T47D (cell line): ENCODE data around the gene CNTN4.

ENCODE experiments used
- DNase-seq, 2 experiments: peaks; one replicate each; pipeline versions ENCODE4 v3.0.0 to v3.0.0-alpha.2; 2011 to 2012; ENCODE audit warnings: low read depth in 1 of 2, low spot score in 1 of 2
- JUND ChIP-seq: IDR thresholded peaks from 2 replicates; pipeline ENCODE4 v1.6.1; 2012; ENCODE audit warnings: low read depth
- in situ Hi-C: cut with HindIII; loops from 2 replicates; pipeline ENCODE4 v1.10.0; 2016; ENCODE audit warnings: low sequenced_read_pairs, low pct_unique_long_range_greater_than_20kb

Gene CNTN4

DNA sequence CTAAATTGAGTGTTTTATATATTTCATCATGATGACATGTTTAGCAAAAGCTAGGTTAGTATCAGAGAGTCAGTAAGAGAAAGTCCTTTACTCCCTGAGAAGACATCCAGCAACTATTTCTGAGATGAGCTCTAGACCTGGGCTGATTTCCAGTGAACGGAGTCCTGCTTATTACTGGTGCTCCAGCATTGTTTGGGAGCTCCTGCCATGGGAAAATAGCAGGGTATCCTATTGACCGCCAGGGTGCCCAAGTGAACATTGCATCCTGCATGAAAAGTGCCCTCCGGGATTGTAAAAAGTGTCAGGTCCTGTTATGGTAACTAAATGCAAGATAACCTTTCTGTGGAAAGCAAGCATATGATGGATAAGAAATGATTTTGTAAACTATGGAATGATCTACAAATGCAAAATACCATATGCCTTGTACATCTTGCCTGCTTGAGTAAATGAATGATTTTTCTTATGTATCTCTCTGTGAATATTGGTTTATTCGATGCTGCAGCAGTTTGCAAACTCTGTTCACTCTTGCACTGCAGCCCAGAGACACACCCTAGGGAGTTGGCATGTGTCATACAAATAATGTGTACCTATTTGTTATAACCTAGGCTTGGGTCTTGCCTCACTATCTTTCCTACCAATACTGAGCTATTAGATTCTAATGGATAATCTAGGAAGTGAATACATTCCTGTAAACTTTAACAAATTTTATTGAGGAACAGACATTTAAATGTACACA lies 914.8 kb downstream of the CNTN4 start:
- in situ Hi-C loops: no loop called here
- no peak for TF ChIP-seq JUND
- peak in 1 of 2 experiments; percentile 25 for DNase-seq

DNA sequence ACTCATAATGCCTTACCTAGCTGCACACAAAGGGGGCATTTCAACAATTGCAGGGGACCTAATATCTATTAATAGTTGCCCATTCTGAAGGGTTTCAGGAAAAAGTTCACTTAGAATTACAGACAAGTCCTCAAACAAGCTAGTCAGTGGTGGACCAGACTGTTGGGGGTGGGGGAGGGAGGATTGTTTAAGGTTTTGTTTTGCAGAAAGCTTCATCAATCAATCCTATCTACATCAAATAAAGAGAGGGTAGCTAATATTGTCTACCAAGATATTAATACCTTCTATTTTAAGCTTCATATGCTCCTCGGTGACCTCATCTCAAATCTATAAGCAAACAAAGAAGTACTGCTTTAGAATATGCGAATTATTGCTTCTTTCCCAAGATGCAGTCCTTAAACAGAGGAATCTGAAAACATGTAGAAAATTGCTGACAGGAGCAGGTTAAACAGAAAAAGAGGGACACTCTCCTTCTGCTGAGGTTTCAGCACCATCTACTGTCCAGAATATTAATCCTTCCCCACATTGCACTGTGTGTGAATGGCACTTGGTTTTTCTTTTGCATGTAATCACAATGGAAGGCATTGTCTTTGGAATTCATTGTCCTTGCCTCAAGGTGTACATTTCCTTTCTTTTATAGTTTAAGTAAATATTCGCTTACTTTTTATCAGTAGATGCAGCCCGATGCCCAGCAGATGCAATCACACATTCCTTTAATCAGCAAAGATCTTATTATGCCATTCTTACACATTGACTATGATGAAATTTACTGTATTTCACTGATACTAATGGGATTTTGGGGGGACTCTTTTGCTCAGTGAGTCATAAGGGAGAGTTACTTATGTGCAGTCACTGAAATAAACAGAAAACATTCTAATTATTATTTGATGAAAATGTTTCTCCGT lies 916.8 kb downstream of the CNTN4 start:
- in situ Hi-C loops: no loop called here
- TF ChIP-seq JUND: no peak
- peak; percentile 18 to 75 for DNase-seq

DNA sequence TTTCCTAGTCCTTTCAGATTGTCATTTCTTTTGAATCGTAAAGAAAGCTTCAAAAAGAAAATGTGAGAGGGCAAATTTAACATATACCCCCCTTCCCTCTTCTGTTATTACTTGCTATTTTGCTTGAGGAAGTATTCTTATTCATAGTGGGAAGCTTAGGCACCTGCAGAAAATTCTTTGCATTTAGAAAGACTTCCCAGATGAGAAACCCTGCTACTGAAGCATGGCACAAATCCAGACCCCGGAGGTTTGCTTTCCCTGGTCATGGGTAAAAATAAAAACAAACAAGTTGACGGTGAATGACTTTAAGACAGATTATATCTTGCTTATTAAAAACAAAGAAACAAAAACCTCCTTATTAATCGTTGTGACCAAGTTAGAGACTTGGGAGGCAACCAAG lies 917.6 kb downstream of the CNTN4 start:
- in situ Hi-C loops: no loop called here
- no peak for TF ChIP-seq JUND
- no peak for DNase-seq

DNA sequence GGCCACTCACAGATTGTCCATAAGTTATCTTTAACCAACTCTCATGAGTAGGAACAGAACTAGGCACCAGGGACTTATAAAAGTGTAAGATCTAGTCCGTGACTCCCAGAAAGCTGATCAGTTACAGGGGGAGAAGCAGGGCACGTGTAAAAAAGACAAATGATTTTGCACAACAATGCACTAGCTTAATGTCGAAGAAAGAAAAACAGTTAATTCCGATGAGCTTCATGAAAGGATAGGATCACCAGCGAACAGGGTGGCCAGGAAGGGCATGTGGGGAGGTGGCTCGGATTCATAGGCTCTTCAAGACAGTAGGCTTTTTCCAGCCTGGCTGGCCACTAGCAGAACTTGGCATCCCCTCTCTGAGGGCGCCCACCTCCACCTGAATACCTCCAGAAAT lies 921.5 kb downstream of the CNTN4 start:
- DNase-seq: no peak
- in situ Hi-C loops: no loop called here
- no peak for TF ChIP-seq JUND

DNA sequence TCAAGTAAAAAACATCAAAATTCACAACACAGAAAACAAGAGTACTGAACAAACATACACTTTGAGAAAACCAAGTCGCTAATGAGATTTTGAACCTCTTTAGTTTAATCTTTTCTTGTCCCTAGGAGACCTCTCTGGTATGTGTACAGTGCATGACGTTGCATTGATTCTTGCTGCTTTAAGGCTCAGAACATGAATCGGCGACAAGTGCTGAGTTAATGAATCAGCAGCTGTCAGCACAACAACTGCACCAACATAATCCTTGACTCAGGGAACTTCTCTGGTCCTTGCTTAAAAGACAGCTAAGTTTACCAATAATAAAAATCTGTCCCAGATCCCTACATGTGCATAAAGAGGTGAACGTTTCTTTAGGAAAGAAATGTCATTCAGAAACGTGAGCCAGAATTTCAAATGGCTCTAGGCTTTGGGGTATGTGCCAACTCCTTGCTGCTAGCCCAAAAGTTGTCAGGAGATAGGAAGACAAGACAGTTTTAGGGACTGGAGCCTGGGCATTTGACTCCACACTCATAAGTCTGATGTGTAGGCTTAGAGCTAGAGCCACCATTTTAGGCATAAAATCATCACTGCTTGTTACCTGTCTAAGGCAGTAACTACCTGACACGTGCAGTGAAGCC lies 924.6 kb downstream of the CNTN4 start:
- TF ChIP-seq JUND: no peak
- DNase-seq: no peak
- in situ Hi-C loops: no loop called here

DNA sequence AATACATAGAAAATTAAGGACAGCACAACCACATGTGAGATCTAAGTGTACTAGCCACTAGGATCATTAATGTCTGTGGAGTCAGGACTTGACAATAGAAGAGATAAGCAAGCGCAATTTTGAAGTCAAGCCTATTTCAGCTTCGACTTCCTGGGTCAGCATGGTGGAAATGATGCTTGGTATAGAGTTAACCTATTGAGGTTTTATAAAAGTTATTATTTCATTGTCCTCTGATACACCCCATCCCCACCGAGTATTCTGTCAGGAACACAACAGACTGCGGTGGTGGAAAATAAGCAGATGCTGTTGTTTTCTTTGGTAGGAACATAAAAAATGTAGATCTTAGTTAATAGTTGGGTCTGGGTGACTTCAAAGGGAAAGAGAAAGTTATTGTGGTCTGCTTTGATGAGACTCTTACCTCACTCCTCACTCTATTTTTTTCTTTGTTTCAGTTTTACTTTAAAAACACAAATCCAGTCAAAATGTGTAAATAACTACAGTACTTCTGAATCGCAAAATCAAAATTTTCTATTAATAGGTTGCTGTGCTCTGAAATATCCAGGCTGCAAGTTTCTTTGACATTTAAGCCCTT lies 929.4 kb downstream of the CNTN4 start:
- in situ Hi-C loops: no loop called here
- no peak for TF ChIP-seq JUND
- DNase-seq: no peak

DNA sequence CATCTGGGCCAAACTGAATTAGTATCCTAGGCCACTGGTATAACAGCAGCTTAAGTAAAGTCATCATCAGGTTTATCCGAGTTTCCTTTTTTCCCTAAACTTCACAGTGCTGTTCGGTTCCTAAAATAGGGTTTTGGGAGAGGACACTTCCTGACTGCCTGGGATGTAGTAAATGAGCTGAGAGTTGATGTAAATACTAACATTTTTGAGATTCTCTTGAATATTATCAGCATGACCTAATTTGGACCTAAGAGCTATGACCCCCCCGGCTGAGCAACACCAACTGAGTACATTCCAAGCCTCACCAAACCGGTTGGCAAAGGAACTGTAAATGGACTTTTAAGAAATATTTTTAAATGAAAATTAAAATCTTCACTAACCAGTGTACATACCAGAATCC lies 932.7 kb downstream of the CNTN4 start:
- no peak for TF ChIP-seq JUND
- DNase-seq: no peak
- in situ Hi-C loops: no loop called here

DNA sequence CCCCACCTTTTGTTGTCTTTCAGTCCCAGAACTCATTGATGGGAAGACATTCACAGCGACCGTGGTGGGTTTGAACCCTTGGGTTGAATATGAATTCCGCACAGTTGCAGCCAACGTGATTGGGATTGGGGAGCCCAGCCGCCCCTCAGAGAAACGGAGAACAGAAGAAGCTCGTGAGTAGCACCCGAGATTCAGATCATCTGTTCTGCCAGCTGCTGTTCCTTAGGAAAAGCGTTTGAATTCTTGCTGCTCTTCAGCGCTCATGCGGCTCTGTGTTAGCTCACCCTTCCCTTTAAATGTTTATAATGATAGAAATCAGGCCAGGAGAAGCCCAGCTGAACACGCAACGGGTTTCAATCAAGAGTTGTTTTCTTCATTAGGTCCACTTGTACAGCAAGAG lies 938.5 kb downstream of the CNTN4 start:
- in situ Hi-C loops: no loop called here
- no peak for TF ChIP-seq JUND

DNA sequence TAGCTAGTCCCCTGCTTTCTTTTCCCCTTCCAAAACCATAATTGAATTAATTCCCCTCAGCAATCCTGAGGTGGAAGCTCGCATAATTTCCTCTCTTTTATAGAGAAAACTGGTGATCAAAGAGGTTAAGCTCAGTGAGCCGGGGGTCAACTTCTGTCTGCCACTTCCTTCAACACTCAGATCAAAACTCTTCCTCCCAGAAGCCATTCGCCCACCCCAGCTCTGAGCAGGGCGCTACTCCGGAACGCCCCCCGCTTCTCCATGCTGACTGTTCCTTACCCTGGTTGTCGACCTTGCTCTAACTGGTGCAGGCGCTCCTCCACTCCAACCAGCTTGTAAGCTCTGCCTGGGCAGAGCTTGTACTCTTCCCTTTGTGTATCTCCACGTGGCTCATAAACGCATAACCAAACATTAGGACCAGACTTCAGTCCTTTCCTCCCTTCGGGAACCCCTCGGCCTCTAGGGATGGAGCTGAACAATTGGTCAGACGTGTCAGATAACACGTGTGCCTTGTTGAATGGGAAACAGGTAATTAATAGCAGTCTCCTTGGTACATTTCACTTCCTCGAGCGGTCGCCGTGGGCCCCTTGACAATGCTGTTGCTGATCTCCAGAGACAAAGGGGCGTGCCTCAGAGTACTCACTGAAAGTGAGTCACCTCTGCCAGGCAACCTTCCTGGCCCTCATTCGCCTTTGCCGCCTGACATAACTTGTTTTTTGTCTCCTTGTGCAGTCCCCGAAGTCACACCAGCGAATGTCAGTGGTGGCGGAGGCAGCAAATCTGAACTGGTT lies 939.7 kb downstream of the CNTN4 start:
- no peak for DNase-seq
- no peak for TF ChIP-seq JUND
- in situ Hi-C loops: no loop called here

More for the DNA sequence above, 938.5 kb downstream of the CNTN4 start:
- DNase-seq: no peak

DNA sequence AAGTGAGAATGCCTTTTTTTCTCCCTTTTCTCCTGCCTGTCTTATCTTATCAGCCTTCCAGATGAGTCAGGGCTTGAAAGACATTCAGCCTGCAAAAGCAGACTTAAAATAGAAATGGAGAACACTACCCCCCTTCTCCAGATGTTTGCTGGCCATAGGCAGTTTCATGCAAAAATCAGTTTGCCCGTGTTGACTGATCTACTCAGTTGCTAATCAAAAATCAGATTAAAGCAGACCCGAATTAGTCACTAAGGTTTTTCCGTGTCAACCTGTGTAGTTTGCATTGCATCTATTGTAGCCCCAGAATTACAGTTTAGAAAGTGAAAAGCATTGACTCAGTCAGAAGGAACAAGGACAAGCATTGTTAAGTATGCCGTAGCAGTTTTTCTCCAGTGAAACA lies 955.3 kb downstream of the CNTN4 start:
- TF ChIP-seq JUND: no peak
- no peak for DNase-seq
- in situ Hi-C loops: no loop called here

DNA sequence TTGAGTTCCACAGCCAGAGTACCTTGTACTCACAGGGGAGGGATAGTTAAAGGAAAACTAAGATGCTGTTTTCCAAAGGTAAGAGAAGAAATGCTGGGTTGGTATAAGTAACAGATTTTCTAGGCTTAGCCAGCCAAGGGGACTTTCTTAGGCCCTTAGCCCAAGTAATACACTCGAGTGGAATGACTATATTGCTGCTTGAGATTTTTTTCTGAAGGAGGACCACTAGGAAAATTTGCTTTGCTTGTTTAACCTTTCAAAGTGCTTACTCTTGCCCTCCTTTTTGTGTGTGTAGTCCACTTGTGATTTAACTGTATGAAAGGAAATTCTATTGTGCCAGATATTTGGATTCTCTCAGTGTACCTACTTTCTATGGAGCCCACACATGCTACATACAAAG lies 961.0 kb downstream of the CNTN4 start:
- in situ Hi-C loops: no loop called here
- DNase-seq: no peak
- TF ChIP-seq JUND: no peak

DNA sequence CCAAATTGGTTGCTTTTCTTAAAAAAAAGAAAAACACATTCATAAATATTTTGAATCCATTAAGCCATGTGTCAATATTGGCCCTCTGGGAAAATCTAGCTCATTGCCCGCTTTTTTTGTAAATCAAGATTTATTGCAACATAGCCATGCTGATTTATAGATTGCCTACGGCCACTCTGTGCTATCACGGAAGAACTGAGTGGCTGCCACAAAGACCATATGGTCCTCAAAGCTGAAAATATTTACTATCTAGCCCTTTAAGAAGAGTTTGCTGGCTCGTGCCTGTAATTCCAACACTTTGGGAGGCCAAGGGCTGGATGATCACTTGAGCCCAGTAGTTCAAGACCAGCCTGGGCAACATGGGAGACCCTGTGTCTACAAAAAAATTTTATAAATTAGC lies 965.6 kb downstream of the CNTN4 start:
- no peak for DNase-seq
- in situ Hi-C loops: no loop called here
- TF ChIP-seq JUND: no peak
